Stimulated activated CD8-positive, alpha-beta memory T cell treated with anti-CD3 and anti-CD28 coated beads, Interleukin-4, amount 100 ng/mL, for 48 hours (primary cell): ENCODE results near the gene RCL1.

Experiments used
- DNase-seq: peaks from one replicate; pipeline ENCODE4 v3.0.0-alpha.2; 2020

The RCL1 gene

DNA sequence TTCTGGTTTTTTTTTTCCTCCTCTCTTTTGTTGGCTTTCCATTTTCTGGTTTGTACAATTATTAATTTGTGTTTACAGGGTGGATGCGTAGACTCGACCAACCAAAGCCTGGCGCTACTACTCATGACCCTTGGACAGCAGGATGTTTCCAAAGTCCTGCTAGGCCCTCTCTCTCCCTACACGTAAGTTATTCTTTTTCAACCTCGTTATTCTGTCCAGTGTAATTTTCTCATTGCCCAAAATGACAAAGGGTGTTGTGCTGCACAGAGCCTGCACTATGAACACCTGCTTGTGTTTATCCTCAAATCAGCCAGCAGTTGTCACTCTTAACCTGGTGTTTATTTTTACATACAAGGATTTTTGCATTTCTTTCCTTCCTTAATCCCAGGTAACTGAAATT is 56.6 kb downstream of the RCL1 start:
- no peak for DNase-seq

DNA sequence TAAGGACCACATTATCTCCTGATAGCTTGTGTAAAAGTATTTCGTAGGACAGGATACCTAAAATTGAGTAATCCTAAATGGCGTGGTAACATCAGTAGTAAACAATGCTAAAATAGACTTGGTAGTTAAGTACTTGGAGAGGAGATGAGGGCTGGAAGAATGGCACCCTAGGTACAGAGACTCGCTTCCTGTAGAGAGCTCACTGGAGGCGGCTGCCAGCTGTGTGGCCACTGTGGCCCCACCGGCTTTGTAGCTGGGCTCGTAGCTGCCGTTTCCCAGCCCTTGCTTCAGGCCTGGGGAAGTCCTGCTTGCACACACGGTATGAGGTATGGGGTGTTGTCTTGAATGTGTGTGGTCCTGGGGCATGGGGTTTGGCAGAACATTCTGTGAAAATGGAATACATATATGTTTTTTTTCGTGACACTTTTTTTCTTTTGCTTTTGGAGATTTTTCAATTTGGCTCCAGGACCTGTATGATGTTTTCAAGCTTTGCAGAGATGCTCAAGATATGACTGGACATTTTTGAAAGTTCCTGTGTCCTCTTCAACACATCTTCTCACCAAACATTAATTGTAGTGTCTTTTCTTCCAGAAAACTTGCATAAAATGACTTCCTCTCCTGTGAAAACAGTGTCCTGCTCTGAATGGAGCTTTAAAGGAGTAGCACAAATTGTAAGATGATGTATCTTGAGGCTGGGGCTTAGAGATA is 58.0 kb downstream of the RCL1 start:
- no peak for DNase-seq

DNA sequence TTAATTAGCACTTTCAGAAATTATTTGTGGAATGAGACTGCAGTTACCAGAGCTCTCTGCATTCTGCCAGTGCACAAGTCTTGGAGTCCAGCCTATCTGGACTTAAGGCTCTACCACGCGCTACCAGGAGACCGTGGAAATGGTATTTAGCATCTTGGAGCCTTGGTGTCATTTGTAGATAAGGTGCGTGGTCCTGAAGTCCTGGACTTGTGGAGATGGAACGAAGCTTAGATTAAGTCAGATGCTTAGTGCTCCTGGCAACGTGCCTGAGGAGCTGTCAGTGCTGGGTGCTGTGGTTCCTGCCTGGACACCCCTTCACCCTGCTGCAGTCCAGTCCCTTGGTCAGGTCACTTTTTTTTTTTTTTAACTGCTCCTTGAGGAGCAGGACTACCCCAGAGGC is 59.7 kb downstream of the RCL1 start:
- no peak for DNase-seq

DNA sequence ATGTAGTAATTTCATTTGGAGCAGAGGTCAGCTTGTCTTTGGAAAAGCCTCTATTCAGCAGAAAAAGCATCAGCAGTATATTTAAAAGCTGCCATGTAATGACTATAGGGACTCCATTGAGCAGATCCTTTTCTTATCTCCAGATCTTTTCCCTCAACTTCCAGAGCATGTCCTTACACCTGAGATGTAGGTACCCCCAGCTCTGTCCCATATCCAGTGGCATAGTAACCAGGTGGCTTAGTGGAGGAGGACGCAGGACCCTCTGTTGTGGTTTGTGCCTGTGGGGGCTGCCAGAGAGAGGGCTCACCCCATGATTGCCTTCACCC is 61.5 kb downstream of the RCL1 start:
- no peak for DNase-seq

DNA sequence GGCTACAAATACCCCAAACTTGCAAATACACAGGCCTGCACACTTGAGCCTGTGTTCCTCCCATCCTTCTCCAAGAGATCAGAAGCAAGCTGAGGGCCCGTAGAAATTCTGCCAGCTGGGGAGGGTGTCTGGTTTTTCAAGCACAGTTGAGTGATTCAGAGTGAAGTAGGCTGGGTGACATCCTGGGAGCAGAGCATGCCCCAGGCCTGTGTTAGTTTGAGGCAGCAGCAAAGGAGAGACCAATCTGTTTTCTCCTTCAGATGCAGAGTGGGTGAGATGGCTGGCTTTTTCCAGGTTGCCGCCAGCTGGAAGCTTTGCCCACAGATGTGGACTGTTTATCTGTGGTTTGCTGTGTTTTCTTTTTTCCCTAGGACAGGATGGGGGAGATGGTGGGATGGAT is 63.1 kb downstream of the RCL1 start:
- DNase-seq: no peak

DNA sequence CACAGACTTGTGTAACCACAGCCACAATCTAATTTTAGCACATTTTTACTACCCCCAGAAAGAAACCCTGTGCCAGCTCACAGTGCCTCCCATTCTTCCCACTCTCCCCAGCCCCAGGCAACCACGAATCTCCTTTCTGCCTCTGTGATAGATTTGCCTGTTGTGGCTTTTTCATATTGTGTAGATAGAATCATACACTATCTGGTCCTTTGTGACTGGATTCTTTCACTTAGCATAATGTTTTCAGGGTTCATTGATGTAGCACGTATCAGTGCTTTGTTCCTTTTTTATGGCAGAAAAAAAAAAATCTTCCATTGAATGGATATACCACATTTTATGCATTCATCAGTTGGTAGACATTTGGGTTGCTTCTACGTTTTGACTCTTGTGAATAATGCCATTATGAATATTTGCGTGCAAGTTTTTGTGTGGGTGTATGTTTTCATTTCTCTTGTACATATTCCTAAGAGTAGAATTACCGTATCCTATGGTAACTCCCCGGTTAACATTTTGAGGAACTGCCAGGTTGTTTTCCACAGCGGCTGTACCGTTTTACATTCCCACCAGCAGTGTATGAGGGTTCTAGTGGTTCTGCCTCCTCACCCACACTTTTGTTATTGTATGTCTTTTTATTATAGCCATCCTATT is 64.5 kb downstream of the RCL1 start:
- peak; percentile 30 for DNase-seq

DNA sequence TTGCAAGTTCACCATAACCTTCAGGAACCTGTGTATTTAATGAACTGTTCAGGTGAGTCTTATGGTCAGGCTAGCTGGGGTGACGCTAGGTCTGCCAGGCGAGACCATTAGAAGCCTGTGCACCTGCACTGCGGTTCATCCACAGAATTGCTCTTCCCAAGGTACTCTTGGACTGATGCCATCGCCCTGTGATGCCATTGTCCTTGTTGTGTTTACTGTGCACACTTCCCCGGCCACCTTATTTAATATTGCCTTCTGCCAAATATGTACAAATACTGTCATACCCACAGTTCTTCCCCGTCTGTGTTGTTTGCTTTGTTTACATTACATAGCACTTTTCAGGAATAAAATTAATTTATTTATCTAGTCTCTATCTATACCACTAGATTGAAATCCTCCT is 66.3 kb downstream of the RCL1 start:
- DNase-seq: no peak

DNA sequence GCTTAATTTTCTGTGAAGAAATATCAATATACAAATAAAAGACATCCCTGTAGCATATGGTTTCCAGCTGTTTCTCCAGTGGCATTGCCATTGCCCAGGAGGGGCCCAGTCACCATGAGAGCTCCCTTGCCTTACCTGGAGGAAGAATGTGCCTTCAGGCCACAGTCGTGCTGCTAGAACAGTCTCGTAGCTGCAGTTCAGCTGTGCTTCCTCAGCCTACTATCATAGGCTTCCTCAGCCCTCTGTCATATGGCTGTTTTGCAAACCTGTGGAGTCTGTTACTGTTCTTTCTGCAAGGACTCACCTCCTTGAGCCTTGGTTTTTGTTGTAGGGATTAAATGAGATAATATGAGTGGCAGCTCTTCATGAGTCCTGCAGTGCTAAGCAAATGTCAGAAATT is 67.6 kb downstream of the RCL1 start:
- DNase-seq: no peak

DNA sequence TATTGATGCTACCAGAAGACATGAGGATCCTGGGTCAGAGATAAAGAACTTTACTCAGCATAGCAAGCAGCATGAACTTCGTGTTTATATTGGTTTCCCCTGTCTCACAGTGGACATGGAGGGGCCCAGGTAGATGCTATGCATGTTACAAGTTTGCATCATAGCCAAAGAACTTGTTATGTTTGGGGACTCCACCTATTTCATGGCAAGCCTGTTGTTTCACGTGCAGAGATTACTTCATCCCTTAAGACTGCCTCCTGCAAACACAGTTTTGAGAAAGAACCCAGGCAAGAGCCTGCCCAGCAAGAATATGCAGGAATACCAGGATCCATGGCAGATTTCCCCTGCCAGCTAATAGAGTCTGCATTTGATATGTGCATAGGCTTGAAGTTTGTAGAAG is 68.4 kb downstream of the RCL1 start:
- DNase-seq: no peak

DNA sequence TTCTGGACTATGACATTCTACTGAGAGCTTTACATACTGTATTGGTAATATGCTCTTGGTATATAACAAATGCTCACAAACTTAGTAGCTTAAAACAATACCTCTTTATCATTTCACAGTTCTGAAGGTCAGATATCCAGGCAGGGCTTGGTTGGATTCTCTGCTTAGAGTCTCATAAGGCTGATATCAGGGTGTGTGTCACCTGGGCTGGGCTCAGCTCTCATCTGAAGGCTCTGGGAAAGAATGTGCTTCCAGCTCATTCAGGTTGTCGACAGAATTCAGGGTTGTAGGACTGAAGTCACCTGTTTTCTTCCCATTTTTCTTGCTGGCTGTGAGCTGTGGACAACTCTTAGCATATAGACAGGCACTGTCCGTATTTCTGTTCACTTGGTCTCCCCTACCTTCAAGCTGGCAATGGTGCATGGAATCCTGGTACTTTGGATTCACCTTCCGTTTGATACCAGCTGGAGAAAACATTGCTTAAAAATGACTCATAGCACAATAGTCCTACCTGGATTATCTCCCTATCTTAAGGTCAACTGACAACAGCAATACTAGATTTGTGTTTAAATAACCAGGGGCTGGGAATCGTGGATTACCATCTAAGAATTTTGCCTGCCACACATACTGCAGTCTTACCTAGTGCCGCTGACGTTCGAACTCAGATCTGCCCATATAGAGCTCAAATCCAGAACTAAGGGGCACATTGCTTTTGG is 69.2 kb downstream of the RCL1 start:
- no peak for DNase-seq

DNA sequence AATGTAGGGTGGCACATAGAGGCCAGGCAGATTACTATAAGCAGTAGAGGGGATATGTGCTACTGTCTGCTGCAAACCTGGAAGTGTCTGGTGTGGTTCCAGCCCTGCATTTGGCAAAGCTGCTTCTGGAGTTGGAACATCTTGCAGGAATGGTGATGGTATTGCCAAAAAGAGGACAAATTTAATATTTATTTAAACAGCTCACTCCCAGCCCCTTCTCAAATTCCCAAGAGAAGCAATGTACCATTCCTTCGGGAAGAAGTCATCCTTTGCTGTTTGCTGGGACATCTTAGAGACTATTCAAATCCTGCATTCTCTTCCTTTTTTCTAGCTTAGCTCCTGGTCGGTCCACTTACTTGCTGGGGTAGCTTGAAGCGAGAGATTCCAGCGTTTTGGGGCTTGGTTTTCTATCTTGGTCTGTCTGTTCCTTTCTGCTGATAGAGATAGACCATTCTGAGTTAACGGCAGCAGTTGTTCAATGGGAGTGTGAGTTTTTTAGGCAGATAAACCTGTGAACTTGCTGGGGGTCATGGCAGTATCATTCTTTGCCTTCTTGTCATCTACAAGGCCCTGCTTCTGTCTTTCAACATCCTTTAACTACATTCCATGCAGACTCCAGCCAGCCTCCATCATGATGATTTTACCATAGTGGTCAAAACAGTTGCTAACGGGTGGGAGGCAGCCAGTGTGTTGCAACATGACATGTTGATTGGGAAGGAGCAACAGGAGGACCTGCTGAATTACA is 69.9 kb downstream of the RCL1 start:
- no peak for DNase-seq

DNA sequence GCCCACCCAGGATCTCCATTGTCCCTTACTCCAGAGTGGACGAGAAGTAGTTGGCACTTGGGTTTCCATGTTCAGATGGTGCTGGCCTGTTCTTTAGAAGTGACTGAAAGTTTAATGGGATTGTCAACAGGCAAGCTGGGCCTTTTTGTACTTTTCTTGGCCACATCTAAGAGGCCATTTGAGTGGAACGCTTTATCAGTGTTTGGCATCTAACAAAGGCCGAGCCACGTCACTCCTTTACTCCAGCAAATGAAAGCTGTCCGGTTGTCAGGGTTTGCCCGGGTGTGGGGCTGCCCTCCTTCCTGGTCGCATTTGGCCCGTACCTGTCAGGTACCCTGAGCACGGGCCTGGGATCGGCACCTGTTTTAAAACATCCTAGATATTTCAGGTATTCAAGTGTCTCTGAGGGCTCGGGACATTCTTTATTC is 71.5 kb downstream of the RCL1 start:
- DNase-seq: no peak

DNA sequence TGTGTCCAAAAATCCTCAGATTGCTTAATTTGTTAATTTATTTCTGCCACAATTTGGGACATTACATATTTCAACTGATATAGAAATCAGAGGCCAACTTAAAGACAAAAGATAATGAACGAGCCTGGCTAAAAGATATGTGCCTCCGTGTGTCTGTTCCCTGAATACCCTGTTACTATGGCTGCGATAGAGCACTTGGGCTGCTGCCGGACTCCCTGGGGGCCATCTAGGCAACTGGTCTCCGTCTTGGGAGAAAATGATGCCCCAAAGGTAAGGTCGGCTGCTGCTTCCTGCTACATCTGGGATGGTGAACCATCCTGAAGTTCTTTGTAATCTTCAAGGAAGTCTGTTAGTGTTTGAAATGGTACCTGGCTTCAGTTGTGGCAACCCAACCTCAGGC is 72.0 kb downstream of the RCL1 start:
- no peak for DNase-seq

DNA sequence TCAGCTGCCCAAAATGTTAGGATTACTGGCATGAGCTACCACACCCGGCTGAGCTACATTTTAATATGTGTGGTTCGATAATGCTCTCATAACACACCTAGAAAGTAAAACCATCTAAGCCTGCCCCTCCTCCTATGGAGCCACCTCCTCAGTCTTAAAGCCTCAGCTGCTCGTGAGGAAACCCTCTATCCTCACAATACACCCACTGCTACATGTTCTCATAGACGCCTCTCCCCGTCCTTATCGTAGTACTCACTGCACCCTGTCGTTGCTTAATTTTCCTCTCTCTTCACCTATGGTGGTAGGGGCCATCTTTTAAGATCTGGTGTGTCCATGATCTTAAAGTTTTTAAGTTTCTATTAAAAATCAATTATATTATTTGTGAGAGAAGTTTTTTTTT is 72.9 kb downstream of the RCL1 start:
- DNase-seq: peak; percentile 43

DNA sequence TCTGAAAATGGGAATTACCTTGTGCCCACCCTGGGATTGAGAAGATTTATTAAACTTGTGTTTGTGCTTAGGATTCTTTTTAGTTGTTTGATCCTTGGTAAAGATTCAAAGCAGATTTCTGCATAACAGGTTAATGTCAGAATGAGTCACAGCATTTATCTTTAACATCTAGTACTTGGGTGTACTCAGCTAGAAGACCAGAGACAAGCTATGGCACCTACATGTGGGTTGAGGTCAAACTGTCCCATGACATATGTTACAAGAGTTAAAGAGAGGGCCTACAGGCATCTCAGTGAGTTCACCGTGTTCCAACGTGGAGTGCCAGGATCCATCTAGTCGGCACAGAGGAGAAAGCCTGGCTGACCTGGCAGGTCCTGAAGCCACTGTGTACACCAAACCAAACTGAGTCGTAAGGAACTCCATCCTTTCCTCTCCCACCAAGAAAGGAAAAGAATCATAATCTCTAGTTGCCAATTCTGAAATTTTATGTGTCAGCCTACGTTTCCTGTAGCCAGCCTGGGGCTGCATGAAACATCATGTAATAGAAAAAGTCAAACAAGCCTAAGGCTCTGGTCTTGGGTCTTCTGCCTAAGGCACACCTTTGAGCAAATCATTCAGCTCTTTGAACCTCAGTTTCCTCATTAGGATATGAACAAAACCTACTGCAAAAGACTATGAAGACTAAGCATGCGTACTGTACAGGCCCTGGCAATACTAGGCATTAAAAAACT is 73.7 kb downstream of the RCL1 start:
- DNase-seq: peak; percentile 46

DNA sequence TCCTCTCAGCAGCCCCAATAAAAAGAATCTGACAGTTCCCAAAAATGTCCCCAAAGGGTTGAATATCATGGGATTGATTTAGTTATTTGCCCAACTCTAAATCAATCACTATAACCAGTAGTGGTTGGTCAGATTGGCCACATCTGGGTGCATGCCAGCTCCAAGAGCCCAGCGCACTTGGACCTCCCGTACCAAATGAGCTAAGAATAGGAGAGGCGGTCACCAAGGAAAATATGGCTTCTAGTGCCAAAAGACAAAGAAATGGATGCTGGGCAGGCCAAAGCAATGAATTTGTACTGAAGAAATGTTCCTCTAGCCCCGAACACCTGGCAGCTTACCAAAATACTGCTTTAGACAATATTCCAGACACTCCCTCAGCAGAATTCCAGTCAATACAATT is 80.3 kb downstream of the RCL1 start:
- no peak for DNase-seq

DNA sequence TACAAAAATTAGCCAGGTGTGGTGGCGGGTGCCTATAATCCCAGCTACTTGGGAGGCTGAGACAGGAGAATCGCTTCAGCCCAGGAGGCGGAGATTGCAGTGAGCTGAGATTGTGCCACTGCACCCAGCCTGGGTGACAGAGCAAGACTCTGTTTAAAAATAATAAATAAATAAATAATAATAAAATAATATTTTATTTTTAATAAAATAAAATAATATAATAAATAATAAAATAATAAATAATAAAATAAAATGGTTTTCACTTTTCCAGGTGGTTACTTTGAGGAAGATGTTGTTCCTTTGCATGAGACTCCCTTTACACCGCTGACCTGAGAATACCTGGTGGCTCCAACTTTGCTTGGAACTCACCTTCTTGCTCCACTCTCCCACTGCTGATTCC is 82.8 kb downstream of the RCL1 start:
- no peak for DNase-seq

DNA sequence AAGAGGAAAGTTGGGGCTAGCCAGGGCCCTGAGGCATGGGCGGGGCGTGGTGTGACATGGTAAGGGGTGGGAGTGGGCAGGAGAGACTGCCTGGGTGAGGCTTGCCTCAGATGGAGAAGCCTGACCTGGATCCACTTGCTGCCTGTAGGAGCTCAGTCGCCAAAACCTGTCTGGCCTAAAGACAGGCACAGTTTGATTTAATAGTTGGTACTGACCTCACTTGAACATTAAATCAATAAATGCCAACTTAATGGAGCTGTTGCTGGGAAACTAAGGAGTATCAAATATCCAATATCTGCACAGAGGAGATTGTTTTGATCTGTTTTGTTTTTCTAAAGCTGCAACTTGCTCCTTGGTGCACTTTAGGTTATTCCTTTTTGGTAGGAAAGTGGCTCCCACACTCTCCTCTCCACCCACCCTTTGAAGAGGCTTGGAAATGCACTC is 86.4 kb downstream of the RCL1 start:
- no peak for DNase-seq

DNA sequence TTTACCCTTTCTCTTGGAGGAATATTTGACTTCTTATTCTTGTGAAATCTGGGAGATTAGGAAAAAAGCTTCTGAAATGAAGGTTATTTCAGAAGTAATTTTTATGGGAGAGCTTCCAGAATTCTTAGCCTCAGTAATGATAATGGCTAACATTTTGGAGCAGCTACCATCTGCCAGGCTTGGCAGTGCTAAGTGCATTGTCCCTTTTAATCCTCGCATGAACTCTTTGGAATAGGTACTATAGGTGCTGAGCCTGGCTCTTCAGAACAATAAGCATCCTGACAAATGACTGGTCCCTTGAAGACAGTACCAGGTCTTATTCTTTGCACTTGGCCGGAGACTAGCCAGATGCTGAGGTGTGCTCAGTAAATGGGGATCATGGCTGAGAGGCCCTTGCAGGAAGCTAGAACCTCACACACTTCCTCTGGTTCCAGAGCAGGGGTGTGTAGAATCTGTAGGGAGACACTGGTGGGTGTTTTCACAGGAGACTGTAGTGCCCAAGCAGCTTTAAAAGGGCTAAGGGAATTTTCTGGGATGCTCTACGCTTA is 90.7 kb downstream of the RCL1 start:
- no peak for DNase-seq

DNA sequence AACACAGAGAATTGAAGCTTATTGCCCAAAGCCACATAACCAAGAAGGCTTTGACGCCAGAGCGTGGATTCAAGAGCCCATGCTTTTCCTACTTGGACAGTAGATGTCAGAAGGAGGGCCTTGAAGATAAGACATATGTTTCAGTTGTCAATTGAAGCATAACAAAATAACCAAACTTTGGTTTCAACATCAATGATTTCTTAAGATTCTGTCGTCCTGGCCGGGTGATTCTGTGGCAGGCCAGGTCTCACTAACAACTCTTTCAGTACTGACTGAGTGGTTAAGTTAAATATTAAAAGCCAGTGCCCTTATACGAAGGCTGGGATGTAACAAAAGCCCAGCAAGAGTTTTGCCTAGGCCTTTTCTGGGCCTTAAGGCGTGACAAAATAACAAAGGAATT is 94.0 kb downstream of the RCL1 start:
- DNase-seq: no peak

DNA sequence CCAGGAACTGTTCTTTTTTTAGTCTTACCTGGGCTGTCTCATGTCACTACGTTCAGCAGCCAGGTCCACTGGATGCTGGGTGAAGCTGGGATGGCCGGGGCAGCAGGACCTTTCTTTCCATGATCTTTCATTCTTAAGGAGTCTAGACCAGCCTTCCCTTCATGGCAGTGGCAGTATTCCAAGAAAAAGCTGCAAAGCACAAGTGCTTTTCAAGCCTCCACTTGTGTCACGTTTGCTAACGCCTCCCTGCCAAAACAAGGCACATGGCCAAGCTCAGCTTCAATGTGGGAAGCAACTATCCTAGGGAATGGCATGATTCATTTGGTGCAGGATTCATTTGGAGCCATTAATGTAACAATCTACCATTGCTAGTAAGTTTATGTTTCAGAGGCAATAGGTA is 94.8 kb downstream of the RCL1 start:
- no peak for DNase-seq

DNA sequence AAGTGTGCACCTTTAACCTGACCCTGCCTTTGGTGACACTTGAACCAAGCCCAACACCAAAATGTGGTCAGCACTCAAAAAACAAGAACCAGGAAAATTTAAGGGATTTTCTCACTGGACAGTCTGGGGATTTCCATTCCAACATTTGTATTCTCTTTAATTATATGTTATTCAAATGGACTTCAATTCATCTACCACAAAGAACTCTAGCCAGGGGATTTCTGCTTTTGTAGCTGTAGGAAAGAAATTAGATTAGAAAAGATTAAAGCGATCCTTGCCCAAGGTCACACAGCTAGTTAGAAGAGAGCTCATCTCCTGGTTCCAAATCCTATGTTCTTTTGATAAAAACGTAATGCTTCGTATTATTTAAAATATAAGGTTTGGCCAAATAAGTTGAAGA is 97.5 kb downstream of the RCL1 start:
- DNase-seq: no peak

DNA sequence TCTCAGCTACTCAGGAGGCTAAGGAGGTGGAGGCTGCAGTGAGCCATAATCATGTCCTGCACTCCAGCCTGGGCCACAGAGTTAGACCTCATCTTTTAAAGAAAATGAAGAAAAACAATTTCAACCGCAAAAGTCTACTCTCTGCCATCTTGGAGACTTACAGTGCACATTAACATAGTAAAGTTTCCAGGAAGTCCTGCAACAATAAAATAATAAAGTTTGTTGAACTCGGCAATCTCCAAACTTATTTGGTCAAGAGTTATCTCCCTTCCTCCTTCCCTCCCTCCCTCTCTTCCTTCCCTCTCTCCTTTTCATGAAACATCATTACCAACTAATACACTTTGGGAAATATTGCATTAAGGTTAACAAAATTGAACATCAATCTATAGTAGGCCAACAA is 98.2 kb downstream of the RCL1 start:
- DNase-seq: no peak
